ENCODE results near the gene STEAP1B. TPM values are rescaled to one million over a fixed set of nuclear protein-coding genes. Genes with fewer than 3 reads are reported as not detected.
A peak's percentile ranks its signal among the peaks of the same experiment; 100 is the strongest.
"Not testable (repeated sequence)": the region's sequence is repeated elsewhere in the genome, so short reads cannot be mapped to it uniquely, and the experiment has no call there.

STEAP1B gene
- total RNA-seq, 1 experiment from 2014 or later: 3.2 TPM

DNA sequence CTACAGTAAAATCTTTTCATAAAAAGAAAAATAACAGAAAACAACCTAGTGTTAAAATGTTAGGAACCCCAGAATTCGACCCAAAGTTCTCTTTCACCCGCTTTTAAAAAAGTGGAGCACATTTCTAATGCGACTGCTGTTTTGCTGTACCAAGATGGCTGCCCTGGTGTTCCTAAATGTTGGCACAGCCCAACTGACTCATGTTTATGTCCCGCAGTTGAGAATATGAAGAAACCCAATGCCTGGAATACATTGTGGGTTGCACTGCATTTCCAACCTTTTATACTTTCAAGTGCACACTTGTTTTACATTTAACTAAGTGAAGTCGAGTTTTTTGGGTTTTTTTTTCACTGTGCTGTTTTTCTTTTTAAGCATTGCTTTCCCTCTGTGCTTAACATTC, 944 bp downstream of the STEAP1B start:
- Histone ChIP-seq H3K18ac (ENCODE audit: insufficient read length, low read depth, low read length) (no peak overlapping the region), H3K79me1 (ENCODE audit: insufficient read depth, low read depth, low read length, poor library complexity, severe bottlenecking) (no peaks in the 10 kb centered on the region), H4K20me1 (ENCODE audit: control insufficient read depth, insufficient read depth, insufficient read length) (no peaks in the 10 kb centered on the region), H3K4me2 (ENCODE audit: insufficient read depth, insufficient read length, low read length) (no peak overlapping the region), H2AFZ (ENCODE audit: low read length) (no peak overlapping the region), H3K14ac (ENCODE audit: insufficient read depth, low read length) (no peak overlapping the region), H3K27ac (ENCODE audit: insufficient read length, low read depth, low read length) (no peak overlapping the region), H4K5ac (ENCODE audit: insufficient read length, low read depth, low read length) (no peak overlapping the region), H3K9me3 (ENCODE audit: control insufficient read depth, low read depth, low read length) (no peaks in the 10 kb centered on the region), H3K79me2 (ENCODE audit: insufficient read depth, low read length) (no peaks in the 10 kb centered on the region), H3T11ph (ENCODE audit: low read length) (no peak overlapping the region), H3K23me2 (ENCODE audit: insufficient read length, low read depth, low read length, poor library complexity, severe bottlenecking) (no peaks in the 10 kb centered on the region), H2BK120ac (ENCODE audit: low read depth, low read length, poor library complexity, severe bottlenecking) (no peak overlapping the region), H2BK5ac (ENCODE audit: insufficient read length, low read length) (no peak overlapping the region), H3K4me1 (ENCODE audit: insufficient read depth, low read length) (no peaks in the 10 kb centered on the region), H4K8ac (replicated peaks; ENCODE audit: insufficient read length, low read depth, low read length) (no peak overlapping the region), H2BK15ac (ENCODE audit: low read depth, low read length) (no peak overlapping the region), H3K9ac (ENCODE audit: extremely low read depth, insufficient read length, low read length) (no peak overlapping the region), H3K27me3 (ENCODE audit: insufficient read depth, low read length) (no peaks in the 10 kb centered on the region), H2BK20ac (ENCODE audit: low read depth, low read length, poor library complexity, severe bottlenecking) (no peak overlapping the region), H2BK12ac (ENCODE audit: insufficient read length, low read depth, low read length) (no peak overlapping the region), H3K23ac (ENCODE audit: insufficient read length, low read depth, low read length) (no peak overlapping the region), H2AK5ac (ENCODE audit: insufficient read length, low read length) (no peak overlapping the region), H3K4ac (ENCODE audit: low read depth, low read length) (no peak overlapping the region), H4K91ac (ENCODE audit: insufficient read length, low read depth, low read length) (no peak overlapping the region), H3K56ac (ENCODE audit: insufficient read length, low read depth, low read length) (no peak overlapping the region)
- no peak for DNase-seq
- peaks cover 19% of the 10 kb centered on the region for H3K27me3 Mint-ChIP-seq (ENCODE audit: low read depth)
- no CpG with 5 or more reads among the region's 5 CpGs for WGBS (ENCODE audit: extremely low coverage, insufficient read length, low lambda C conversion rate)
- no peaks in the 10 kb centered on the region for H3K9me3 Mint-ChIP-seq
- no peaks in the 10 kb centered on the region for H3K36me3 Mint-ChIP-seq (ENCODE audit: insufficient read depth in 1 of 3, low read depth in 3 of 3)
- TF ChIP-seq, protein P1, sequence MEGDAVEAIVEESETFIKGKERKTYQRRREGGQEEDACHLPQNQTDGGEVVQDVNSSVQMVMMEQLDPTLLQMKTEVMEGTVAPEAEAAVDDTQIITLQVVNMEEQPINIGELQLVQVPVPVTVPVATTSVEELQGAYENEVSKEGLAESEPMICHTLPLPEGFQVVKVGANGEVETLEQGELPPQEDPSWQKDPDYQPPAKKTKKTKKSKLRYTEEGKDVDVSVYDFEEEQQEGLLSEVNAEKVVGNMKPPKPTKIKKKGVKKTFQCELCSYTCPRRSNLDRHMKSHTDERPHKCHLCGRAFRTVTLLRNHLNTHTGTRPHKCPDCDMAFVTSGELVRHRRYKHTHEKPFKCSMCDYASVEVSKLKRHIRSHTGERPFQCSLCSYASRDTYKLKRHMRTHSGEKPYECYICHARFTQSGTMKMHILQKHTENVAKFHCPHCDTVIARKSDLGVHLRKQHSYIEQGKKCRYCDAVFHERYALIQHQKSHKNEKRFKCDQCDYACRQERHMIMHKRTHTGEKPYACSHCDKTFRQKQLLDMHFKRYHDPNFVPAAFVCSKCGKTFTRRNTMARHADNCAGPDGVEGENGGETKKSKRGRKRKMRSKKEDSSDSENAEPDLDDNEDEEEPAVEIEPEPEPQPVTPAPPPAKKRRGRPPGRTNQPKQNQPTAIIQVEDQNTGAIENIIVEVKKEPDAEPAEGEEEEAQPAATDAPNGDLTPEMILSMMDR (conservative IDR thresholded peaks at IDR 0.05): no peak
- H3K4me3 Mint-ChIP-seq: peak overlapping the region in 1 of 2 experiments; percentile 52; a peak in 2 of 5 replicates
- no peak overlapping the region for H3K27ac Mint-ChIP-seq
- H3K4me1 Mint-ChIP-seq: peaks cover 13 to 25% of the 10 kb centered on the region in 2 experiments

DNA sequence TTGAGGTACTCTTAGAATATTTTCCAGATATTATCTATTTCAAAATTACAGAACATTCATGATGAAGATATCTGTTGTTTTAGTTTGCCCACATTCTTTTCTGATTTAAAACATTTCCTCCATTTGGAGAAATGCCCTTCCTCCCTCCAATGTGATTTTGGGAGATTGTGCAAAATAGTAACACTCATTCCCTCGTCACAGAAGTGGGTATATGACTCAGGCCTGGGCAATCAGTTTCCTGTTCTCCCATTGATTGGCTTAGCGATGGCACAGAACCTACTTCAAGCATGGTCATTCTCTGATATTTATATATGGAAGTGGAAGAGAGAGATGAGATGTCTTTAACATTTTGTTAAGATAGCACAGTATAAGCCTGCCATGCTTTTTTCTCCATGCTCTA, 3.1 kb downstream of the STEAP1B start:
- H2BK20ac ChIP-seq (ENCODE audit: low read depth, low read length, poor library complexity, severe bottlenecking); H3K4me2 ChIP-seq (ENCODE audit: insufficient read depth, insufficient read length, low read length); H2AK5ac ChIP-seq (ENCODE audit: insufficient read length, low read length); H3K4me3 Mint-ChIP-seq; H4K20me1 ChIP-seq (ENCODE audit: control insufficient read depth, insufficient read depth, insufficient read length); DNase-seq; H2BK15ac ChIP-seq (ENCODE audit: low read depth, low read length); H3K36me3 Mint-ChIP-seq (ENCODE audit: insufficient read depth in 1 of 3, low read depth in 3 of 3); H3K18ac ChIP-seq (ENCODE audit: insufficient read length, low read depth, low read length); H3K14ac ChIP-seq (ENCODE audit: insufficient read depth, low read length); H4K8ac ChIP-seq (replicated peaks; ENCODE audit: insufficient read length, low read depth, low read length); H3K23ac ChIP-seq (ENCODE audit: insufficient read length, low read depth, low read length); H3K23me2 ChIP-seq (ENCODE audit: insufficient read length, low read depth, low read length, poor library complexity, severe bottlenecking); H3K56ac ChIP-seq (ENCODE audit: insufficient read length, low read depth, low read length); H3K79me2 ChIP-seq (ENCODE audit: insufficient read depth, low read length); H2AFZ ChIP-seq (ENCODE audit: low read length); H4K91ac ChIP-seq (ENCODE audit: insufficient read length, low read depth, low read length); H3K9me3 Mint-ChIP-seq; H3K4ac ChIP-seq (ENCODE audit: low read depth, low read length); H3K27me3 ChIP-seq (ENCODE audit: insufficient read depth, low read length); H3T11ph ChIP-seq (ENCODE audit: low read length); H2BK12ac ChIP-seq (ENCODE audit: insufficient read length, low read depth, low read length); H3K9me3 ChIP-seq (ENCODE audit: control insufficient read depth, low read depth, low read length); H2BK5ac ChIP-seq (ENCODE audit: insufficient read length, low read length); H3K27ac Mint-ChIP-seq; H2BK120ac ChIP-seq (ENCODE audit: low read depth, low read length, poor library complexity, severe bottlenecking); H3K4me1 ChIP-seq (ENCODE audit: insufficient read depth, low read length); H3K79me1 ChIP-seq (ENCODE audit: insufficient read depth, low read depth, low read length, poor library complexity, severe bottlenecking); H3K27ac ChIP-seq (ENCODE audit: insufficient read length, low read depth, low read length); H3K9ac ChIP-seq (ENCODE audit: extremely low read depth, insufficient read length, low read length); H4K5ac ChIP-seq (ENCODE audit: insufficient read length, low read depth, low read length): not testable (repeated sequence)
- H3K4me1 Mint-ChIP-seq: peaks cover 8 to 19% of the 10 kb centered on the region in 2 experiments
- WGBS (ENCODE audit: extremely low coverage, insufficient read length, low lambda C conversion rate): no CpG with 5 or more reads among the region's 2 CpGs
- peaks cover 19% of the 10 kb centered on the region for H3K27me3 Mint-ChIP-seq (ENCODE audit: low read depth)
